K562 (cell line): ENCODE data around the gene CAMK2D. TPM values are rescaled to one million over a fixed set of nuclear protein-coding genes. Genes with fewer than 3 reads are reported as not detected.

Experiments used
- ATAC-seq: fragments of 200-7000 bp; cut with Tn5 transposase; 3 replicates; pipeline ENCODE4 v1.9.1; 2020; ENCODE audit warnings: moderate library complexity
- BruUV-seq: library from RNA; stranded (reverse); fragments of 400-500 nt; replicated peaks from 2 replicates; lab custom pipeline; 2021; lab: Mats Ljungman, UMichigan
- CTCF ChIA-PET: fragments of 300-600 bp; formaldehyde crosslinking; extraction: SDS; loops from one replicate; lab custom pipeline; 2021; ENCODE audit warnings: low intra/inter-chr PET ratio; lab: Yijun Ruan, JAX
- POLR2A ChIA-PET: fragments of 300-600, 350-650 bp; sonication (Branson Sonifier 250); formaldehyde crosslinking; extraction: SDS; loops from one replicate; lab custom pipeline; 2021; ENCODE audit warnings: antibody characterized with exemption, inconsistent platforms; lab: Yijun Ruan, JAX
- DNase-seq, 4 experiments: peaks; one replicate each; pipeline versions ENCODE4 v3.0.0 to v3.0.0-alpha.2; 2011 to 2018; ENCODE audit warnings: low spot score in 3 of 4, mixed read lengths in 3 of 4; ENCODE audit errors: extremely low read depth in 1 of 4
- FAIRE-seq: peaks from 2 replicates; lab custom pipeline; 2011; peaks lifted over from hg19 to GRCh38; lab: Jason Lieb, UNC
- H2AFZ ChIP-seq: 2 replicates; pipeline ENCODE4 v1.6.0; 2011; ENCODE audit warnings: low read depth, low read length, control low read depth, inconsistent platforms
- H3K27ac ChIP-seq: fragments of 200-600 bp; 3 replicates; pipeline ENCODE4 v1.8.0; 2011; ENCODE audit warnings: low read depth, mild to moderate bottlenecking, control low read depth, inconsistent platforms, low read length, moderate library complexity, mixed read lengths; ENCODE audit errors: extremely low read depth
- H3K27me3 ChIP-seq, 2 experiments: fragments of 300-600 bp in 1 of 2; 2 replicates in 1 of 2; 3 replicates in 1 of 2; pipeline versions ENCODE4 v1.6.0 to v1.8.0; 2011; ENCODE audit warnings: inconsistent platforms in 2 of 2, low read length in 2 of 2, mild to moderate bottlenecking in 1 of 2, mixed read lengths in 1 of 2, moderate library complexity in 1 of 2; ENCODE audit not compliant: control insufficient read depth in 2 of 2, insufficient read depth in 2 of 2
- H3K36me3 ChIP-seq: fragments of 300-600 bp; 3 replicates; pipeline ENCODE4 v1.8.0; 2011; ENCODE audit warnings: mild to moderate bottlenecking, low read length, inconsistent platforms; ENCODE audit not compliant: control insufficient read depth, insufficient read depth
- H3K4me1 ChIP-seq, 2 experiments: fragments of 200-600 bp in 1 of 2; replicated peaks in 1 of 2; 2 replicates in 1 of 2; 3 replicates in 1 of 2; pipeline versions ENCODE4 v1.5.1 to v1.8.0; 2011; ENCODE audit warnings: inconsistent platforms in 2 of 2, low read length in 2 of 2, mild to moderate bottlenecking in 1 of 2, mixed read lengths in 1 of 2, moderate library complexity in 1 of 2; ENCODE audit not compliant: control insufficient read depth in 2 of 2, insufficient read depth in 2 of 2
- H3K4me2 ChIP-seq: 2 replicates; pipeline ENCODE4 v1.6.1; 2011; ENCODE audit warnings: low read length, control low read depth, inconsistent platforms, mixed read lengths; ENCODE audit not compliant: insufficient read depth
- H3K4me3 ChIP-seq: fragments of 200-600 bp; sonication (generic), shearing (Covaris generic); 2 replicates; pipeline ENCODE4 v1.5.1; 2016; ENCODE audit warnings: control low read depth, inconsistent platforms
- H3K79me2 ChIP-seq: fragments of 200-600 bp; 3 replicates; pipeline ENCODE4 v1.8.0; 2011; ENCODE audit warnings: low read length, inconsistent platforms; ENCODE audit not compliant: control insufficient read depth, insufficient read depth
- H3K9ac ChIP-seq, 2 experiments: 2 replicates each; pipeline versions ENCODE4 v1.6.0 to v1.6.1; 2011; ENCODE audit warnings: low read depth in 2 of 2, low read length in 2 of 2, control low read depth in 1 of 2, inconsistent platforms in 1 of 2, mild to moderate bottlenecking in 1 of 2, mixed read lengths in 1 of 2; ENCODE audit not compliant: insufficient read depth in 1 of 2
- H3K9me1 ChIP-seq: one replicate; pipeline ENCODE4 v1.6.0; 2011; ENCODE audit warnings: inconsistent platforms, mild to moderate bottlenecking, low read length, moderate library complexity; ENCODE audit not compliant: control insufficient read depth, insufficient read depth
- H3K9me3 ChIP-seq: replicated peaks from 2 replicates; pipeline ENCODE4 v1.5.1; 2011; ENCODE audit warnings: low read depth, low read length, inconsistent platforms; ENCODE audit not compliant: control insufficient read depth, insufficient read depth
- H4K20me1 ChIP-seq: replicated peaks from 2 replicates; pipeline ENCODE4 v1.6.1; 2011; ENCODE audit warnings: low read length, inconsistent platforms, mixed read lengths; ENCODE audit not compliant: control insufficient read depth, insufficient read depth
- BDP1 ChIP-seq: IDR thresholded peaks from 3 replicates; pipeline ENCODE4 v1.6.1; 2011; ENCODE audit not compliant: insufficient read length, insufficient read depth
- CCNT2 ChIP-seq: IDR thresholded peaks from 2 replicates; pipeline ENCODE4 v1.6.1; 2011; ENCODE audit warnings: borderline replicate concordance, low read depth, mild to moderate bottlenecking, moderate library complexity, mixed read lengths, low read length; ENCODE audit not compliant: insufficient read length; ENCODE audit errors: extremely low read depth
- ETS2 ChIP-seq: IDR thresholded peaks from 2 replicates; pipeline ENCODE4 v1.6.1; 2016; ENCODE audit warnings: borderline replicate concordance, missing genetic modification characterization, mild to moderate bottlenecking, moderate library complexity, missing compliant biosample characterization; ENCODE audit not compliant: poor library complexity, severe bottlenecking
- GTF2A2 ChIP-seq: IDR thresholded peaks from 2 replicates; pipeline ENCODE4 v1.6.1; 2016; ENCODE audit warnings: mild to moderate bottlenecking, missing genetic modification characterization, missing compliant biosample characterization
- MCM3 ChIP-seq: fragments of 450-650 bp; IDR thresholded peaks from 2 replicates; pipeline ENCODE4 v1.6.1; 2016
- NCOA2 ChIP-seq, 2 experiments: fragments of 450-650 bp; IDR thresholded peaks; 2 replicates each; pipeline ENCODE4 v1.6.1; 2018; ENCODE audit warnings: mild to moderate bottlenecking in 2 of 2, moderate library complexity in 1 of 2; ENCODE audit not compliant: partially characterized antibody in 2 of 2
- PHF20 ChIP-seq: fragments of 450-650 bp; IDR thresholded peaks from 2 replicates; pipeline ENCODE4 v1.6.1; 2018; ENCODE audit not compliant: partially characterized antibody
- POLR3G ChIP-seq: IDR thresholded peaks from 2 replicates; pipeline ENCODE4 v1.6.1; 2011; ENCODE audit not compliant: insufficient read length, insufficient replicate concordance; ENCODE audit errors: extremely low read depth
- RBM17 ChIP-seq: fragments of 200-400 bp; formaldehyde crosslinking; IDR thresholded peaks from 2 replicates; pipeline ENCODE4 v1.6.1; 2017; ENCODE audit warnings: low read depth, mild to moderate bottlenecking, low read length, borderline replicate concordance
- RBM22 ChIP-seq: fragments of 200-400 bp; formaldehyde crosslinking; IDR thresholded peaks from 2 replicates; pipeline ENCODE4 v1.6.1; 2018; ENCODE audit warnings: low read length, low read depth; ENCODE audit not compliant: poor library complexity, severe bottlenecking
- TAF1 ChIP-seq: IDR thresholded peaks from 2 replicates; pipeline ENCODE4 v1.6.1; 2011; ENCODE audit warnings: mild to moderate bottlenecking, low read length, moderate library complexity; ENCODE audit not compliant: insufficient read depth, control insufficient read depth, severe bottlenecking; ENCODE audit errors: extremely low read depth
- U2AF1 ChIP-seq: fragments of 200-400 bp; formaldehyde crosslinking; optimal IDR thresholded peaks from 2 replicates; pipeline ENCODE3; 2017; ENCODE audit warnings: mild to moderate bottlenecking, low read depth, low read length, moderate library complexity
- ZNF408 ChIP-seq: fragments of 250-450 bp; sonication (Bioruptor Pico); IDR thresholded peaks from 2 replicates; pipeline ENCODE4 v1.4.0; 2020; ENCODE audit warnings: low read depth, mild to moderate bottlenecking, moderate library complexity
- ZNF431 ChIP-seq: sonication (generic); formaldehyde crosslinking; IDR thresholded peaks from 2 replicates; pipeline ENCODE4 v1.8.0; 2022; ENCODE audit warnings: mild to moderate bottlenecking, missing genetic modification reagents
- ZNF766 ChIP-seq: fragments of 200-800 bp; sonication (Bioruptor generic); conservative IDR thresholded peaks from 2 replicates; pipeline ENCODE4 v1.6.1; 2016; ENCODE audit warnings: missing genetic modification characterization, missing compliant biosample characterization
- WGBS: fragments of 100-300 bp; shearing (Covaris generic); methylation state at CpG from one replicate; pipeline ENCODE4 v1.1.6; 2016; ENCODE audit warnings: low coverage, mixed read lengths; ENCODE audit not compliant: insufficient coverage; ENCODE audit errors: missing lambda C conversion rate; 5-methylcytosine and 5-hydroxymethylcytosine counted together
- in situ Hi-C: fragments of 300-500 bp; cut with MboI; formaldehyde crosslinking; loops from 4 replicates; pipeline ENCODE4 v1.15.0; 2018; ENCODE audit warnings: inconsistent platforms, mixed read lengths
- intact Hi-C: fragments of 100-400 bp; cut with micrococcal nuclease; formaldehyde crosslinking; loops from 2 replicates; pipeline ENCODE4 v1.14.2; 2022
- polyA plus RNA-seq, 8 experiments: library from polyadenylated mRNA; depleted of rRNA in 4 of 8; stranded (reverse) in 5 of 8; unstranded in 3 of 8; fragments of >200 nt; fragmentation: Nextera tagmentation in 2 of 8; fragmentation: Illumina TruSeq in 1 of 8; extraction: Ambion mirVana in 2 of 8; extraction: Trizol in 1 of 8; gene quantifications; 2 replicates each; pipeline versions ENCODE4 v1.2.1 to v1.2.3, GENCODE V29; 2011 to 2014; ENCODE audit warnings: inconsistent platforms in 1 of 8, missing spikeins in 1 of 8
- total RNA-seq, 7 experiments: library from RNA; depleted of rRNA in 6 of 7; stranded (reverse); fragments of >200 nt in 6 of 7; fragmentation: Illumina TruSeq in 2 of 7; extraction: Trizol in 2 of 7; gene quantifications; 2 replicates each; pipeline versions ENCODE4 v1.2.1 to v1.2.3, GENCODE V29; 2011 to 2021; ENCODE audit warnings: low replicate concordance in 1 of 7
- TF ChIP-seq, protein P1 (sequence below): fragments of 250-450 bp; sonication (Bioruptor Pico); IDR thresholded peaks from 2 replicates; pipeline ENCODE4 v1.5.1; 2021; ENCODE audit warnings: mild to moderate bottlenecking
- TF ChIP-seq, protein P2 (sequence below): fragments of 250-450 bp; sonication (Bioruptor Pico); IDR thresholded peaks from 2 replicates; pipeline ENCODE4 v1.8.0; 2022; ENCODE audit warnings: moderate library complexity, mild to moderate bottlenecking, inconsistent platforms
- TF ChIP-seq, protein P3 (sequence below): sonication (generic); formaldehyde crosslinking; IDR thresholded peaks from 2 replicates; pipeline ENCODE4 v1.8.1; 2022; ENCODE audit warnings: missing genetic modification reagents

The CAMK2D gene
- total and polyA plus RNA-seq, 9 of the 15 experiments (the other 6 are each of a cell fraction or from before 2014, with no cell fraction given), result 0.01 to 0.33 (median 0.04) TPM; not detected in 2

DNA sequence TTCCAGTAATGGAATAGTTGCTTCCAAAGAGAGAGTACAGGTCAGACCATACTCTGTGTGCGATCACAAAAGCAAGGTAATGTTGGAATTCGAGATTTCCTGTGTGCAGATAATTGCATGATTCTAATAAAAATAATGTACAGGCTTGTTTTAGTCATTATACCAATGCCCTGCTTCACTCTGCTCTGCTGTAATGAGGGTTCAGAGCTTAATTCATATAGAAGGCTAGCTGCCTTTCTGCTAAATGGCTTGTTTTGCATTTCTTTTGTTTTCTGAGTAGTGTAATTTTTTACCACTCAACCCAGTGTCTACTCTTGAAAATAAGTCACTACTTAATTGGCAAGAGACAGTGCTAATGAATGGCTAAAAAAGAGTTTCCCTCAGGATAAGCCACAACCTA lies 236.0 kb downstream of the CAMK2D start (continued):
- no peak for TF ChIP-seq U2AF1
- TF ChIP-seq, protein P1, sequence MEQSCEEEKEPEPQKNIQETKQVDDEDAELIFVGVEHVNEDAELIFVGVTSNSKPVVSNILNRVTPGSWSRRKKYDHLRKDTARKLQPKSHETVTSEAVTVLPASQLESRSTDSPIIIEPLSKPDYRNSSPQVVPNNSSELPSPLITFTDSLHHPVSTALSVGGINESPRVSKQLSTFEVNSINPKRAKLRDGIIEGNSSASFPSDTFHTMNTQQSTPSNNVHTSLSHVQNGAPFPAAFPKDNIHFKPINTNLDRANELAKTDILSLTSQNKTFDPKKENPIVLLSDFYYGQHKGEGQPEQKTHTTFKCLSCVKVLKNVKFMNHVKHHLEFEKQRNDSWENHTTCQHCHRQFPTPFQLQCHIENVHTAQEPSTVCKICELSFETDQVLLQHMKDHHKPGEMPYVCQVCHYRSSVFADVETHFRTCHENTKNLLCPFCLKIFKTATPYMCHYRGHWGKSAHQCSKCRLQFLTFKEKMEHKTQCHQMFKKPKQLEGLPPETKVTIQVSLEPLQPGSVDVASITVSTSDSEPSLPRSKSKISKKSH, result no peak

DNA sequence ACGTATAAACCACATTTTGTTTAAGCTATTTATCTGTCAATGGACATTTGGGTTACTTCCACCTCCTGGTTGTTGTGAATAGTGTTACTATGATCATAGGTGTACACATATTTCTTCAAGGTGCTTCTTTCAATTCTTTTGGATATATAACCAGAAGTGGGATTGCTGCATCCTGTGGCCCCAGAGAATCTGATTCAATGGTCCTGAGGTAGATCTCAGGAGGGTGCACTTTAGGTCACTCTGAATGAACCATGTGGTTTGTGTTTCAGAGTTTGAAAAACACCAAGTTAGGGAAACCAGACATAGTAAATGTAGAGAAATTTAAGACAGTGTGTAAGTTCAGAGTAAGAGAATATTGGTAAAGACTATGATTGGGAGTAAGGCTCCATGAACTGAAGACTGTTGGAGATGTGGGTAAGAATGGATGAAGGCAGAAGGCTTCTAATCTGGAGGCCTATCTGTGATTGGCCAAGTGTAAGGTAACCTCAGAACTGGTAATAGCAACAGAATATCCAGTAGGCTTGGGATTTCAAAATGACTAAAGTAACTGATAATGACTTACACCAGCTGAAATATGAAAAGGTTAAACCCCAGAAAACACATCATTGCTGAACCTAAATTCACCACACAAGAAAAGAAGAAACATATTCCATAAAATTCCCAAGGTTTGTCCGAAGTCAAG lies 236.9 kb downstream of the CAMK2D start:
- no peak overlapping the region for H2AFZ ChIP-seq
- H3K9me3 ChIP-seq, result no peaks in the 10 kb centered on the region
- H3K4me1 ChIP-seq, result no peaks in the 10 kb centered on the region
- H3K9ac ChIP-seq, result no peak overlapping the region
- H3K36me3 ChIP-seq, result no peaks in the 10 kb centered on the region
- no peaks in the 10 kb centered on the region for H3K27me3 ChIP-seq
- no peaks in the 10 kb centered on the region for H3K9me1 ChIP-seq
- no peak overlapping the region for H3K27ac ChIP-seq
- WGBS, result 0% methylated on average over 2 of the region's 2 CpGs
- in situ Hi-C loops (no loop called here), intact Hi-C loops (no loop called here)
- no TSS peak for BruUV-seq
- H3K79me2 ChIP-seq, result no peaks in the 10 kb centered on the region
- DNase-seq (no peak), FAIRE-seq (no peak), ATAC-seq (no peak)
- H4K20me1 ChIP-seq, result no peaks in the 10 kb centered on the region
- ChIA-PET CTCF (no interaction called here), POLR2A (no interaction called here)
- no peak overlapping the region for H3K4me2 ChIP-seq
- H3K4me3 ChIP-seq, result no peak overlapping the region
- TF ChIP-seq RBM17 (no peak), CCNT2 (no peak), PHF20 (no peak), RBM22 (no peak), ZNF408 (CRISPR knock-in tag) (no peak), NCOA2 (IDR thresholded peaks at IDR 0.05; ENCODE audit: partially characterized antibody in 2 of 2) (no peak), TAF1 (no peak), GTF2A2 (tag) (no peak), BDP1 (no peak), ZNF431 (no peak), MCM3 (no peak), ETS2 (tag) (no peak), POLR3G (no peak), ZNF766 (CRISPR knock-in tag) (no peak)
- TF ChIP-seq, protein P2, sequence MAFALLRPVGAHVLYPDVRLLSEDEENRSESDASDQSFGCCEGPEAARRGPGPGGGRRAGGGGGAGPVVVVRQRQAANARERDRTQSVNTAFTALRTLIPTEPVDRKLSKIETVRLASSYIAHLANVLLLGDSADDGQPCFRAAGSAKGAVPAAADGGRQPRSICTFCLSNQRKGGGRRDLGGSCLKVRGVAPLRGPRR (CRISPR knock-in tag), result no peak
- TF ChIP-seq, protein P3, sequence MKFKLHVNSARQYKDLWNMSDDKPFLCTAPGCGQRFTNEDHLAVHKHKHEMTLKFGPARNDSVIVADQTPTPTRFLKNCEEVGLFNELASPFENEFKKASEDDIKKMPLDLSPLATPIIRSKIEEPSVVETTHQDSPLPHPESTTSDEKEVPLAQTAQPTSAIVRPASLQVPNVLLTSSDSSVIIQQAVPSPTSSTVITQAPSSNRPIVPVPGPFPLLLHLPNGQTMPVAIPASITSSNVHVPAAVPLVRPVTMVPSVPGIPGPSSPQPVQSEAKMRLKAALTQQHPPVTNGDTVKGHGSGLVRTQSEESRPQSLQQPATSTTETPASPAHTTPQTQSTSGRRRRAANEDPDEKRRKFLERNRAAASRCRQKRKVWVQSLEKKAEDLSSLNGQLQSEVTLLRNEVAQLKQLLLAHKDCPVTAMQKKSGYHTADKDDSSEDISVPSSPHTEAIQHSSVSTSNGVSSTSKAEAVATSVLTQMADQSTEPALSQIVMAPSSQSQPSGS, result no peak
